Uterus (tissue), 4 donors: ENCODE measurements around the gene CRIP2. TPM values are rescaled to one million over a fixed set of nuclear protein-coding genes. Genes with fewer than 3 reads are reported as not detected.

Experiments
- DNase-seq, 2 donors: peaks; one replicate each; pipeline ENCODE4 v3.0.0-alpha.2; 2019 to 2020
- H3K27ac ChIP-seq, 2 donors: fragments of 200-600 bp; sonication (generic); 1 replicate in 1 of 2; 2 replicates in 1 of 2; pipeline ENCODE4 v1.5.1; 2016 to 2018
- H3K27me3 ChIP-seq, 2 donors: fragments of 200-600 bp; sonication (generic); one replicate each; pipeline ENCODE4 v1.5.1; 2018 to 2019; ENCODE audit warnings: control low read depth in 1 of 2
- H3K36me3 ChIP-seq, 2 donors: fragments of 200-600 bp; sonication (generic); one replicate each; pipeline ENCODE4 v1.5.1; 2019; ENCODE audit warnings: control low read depth in 1 of 2
- H3K4me1 ChIP-seq, 2 donors: fragments of 200-600 bp; sonication (generic); one replicate each; pipeline ENCODE4 v1.5.1; 2018 to 2019; ENCODE audit warnings: control low read depth in 1 of 2
- H3K4me3 ChIP-seq, 2 donors: fragments of 200-600 bp; sonication (generic); 1 replicate in 1 of 2; 2 replicates in 1 of 2; pipeline ENCODE4 v1.5.1; 2018 to 2019; ENCODE audit warnings: mild to moderate bottlenecking in 1 of 2
- H3K9me3 ChIP-seq, 2 donors: fragments of 200-600 bp; sonication (generic); one replicate each; pipeline ENCODE4 v1.5.1; 2019; ENCODE audit warnings: control low read depth in 1 of 2
- CTCF ChIP-seq, 4 experiments: fragments of 200-600 bp in 2 of 4; fragments of 450-650 bp in 2 of 4; sonication (generic) in 2 of 4; IDR thresholded peaks; one replicate each; pipeline ENCODE4 v1.5.1; 2016 to 2019; ENCODE audit warnings: antibody characterized with exemption in 4 of 4, mild to moderate bottlenecking in 2 of 4, moderate library complexity in 1 of 4
- POLR2A ChIP-seq, 2 donors: fragments of 450-650 bp; IDR thresholded peaks; one replicate each; pipeline ENCODE4 v1.6.1; 2016; ENCODE audit warnings: antibody characterized with exemption in 2 of 2, mild to moderate bottlenecking in 1 of 2, moderate library complexity in 1 of 2
- intact Hi-C: fragments of 100-400 bp; cut with DNase I; formaldehyde crosslinking; loops from one replicate; pipeline ENCODE4 v1.15.1; 2023; ENCODE audit warnings: low total_unique reads
- total RNA-seq, 4 donors: library from RNA; depleted of rRNA in 3 of 4; stranded (reverse); fragments of >200 nt in 3 of 4; gene quantifications; one replicate each; pipeline versions ENCODE4 v1.1.0 to v1.2.4, GENCODE V29; 2014 to 2023
- donor health status: DM: yes; HTN: yes; CAD: no.

Gene CRIP2
- total RNA-seq, 4 donors from 2014 or later, result 76.1 to 377 (median 163) TPM

- Histone ChIP-seq H3K4me1 (no peaks in the 10 kb centered on the region), H3K36me3 (no peaks in the 10 kb centered on the region), H3K4me3 (no peak overlapping the region), H3K27ac (no peak overlapping the region), H3K9me3 (no peaks in the 10 kb centered on the region), H3K27me3 (no peaks in the 10 kb centered on the region)
- no peak for DNase-seq
- intact Hi-C loops, result no loop called here
- TF ChIP-seq CTCF (IDR thresholded peaks at IDR 0.05), result no peak
These were observed 14.0 kb upstream of the CRIP2 start for GRCh38 chr14:105460616-105461015.

- Histone ChIP-seq H3K4me3 (no peak overlapping the region), H3K9me3 (no peaks in the 10 kb centered on the region), H3K27me3 (no peaks in the 10 kb centered on the region), H3K36me3 (no peaks in the 10 kb centered on the region), H3K27ac (no peak overlapping the region), H3K4me1 (no peaks in the 10 kb centered on the region)
- intact Hi-C loops, result no loop called here
- TF ChIP-seq CTCF (IDR thresholded peaks at IDR 0.05) (no peak), POLR2A (IDR thresholded peaks at IDR 0.05) (no peak)
- no peak for DNase-seq
These were observed 12.7 kb upstream of the CRIP2 start for GRCh38 chr14:105461903-105462302.

DNA sequence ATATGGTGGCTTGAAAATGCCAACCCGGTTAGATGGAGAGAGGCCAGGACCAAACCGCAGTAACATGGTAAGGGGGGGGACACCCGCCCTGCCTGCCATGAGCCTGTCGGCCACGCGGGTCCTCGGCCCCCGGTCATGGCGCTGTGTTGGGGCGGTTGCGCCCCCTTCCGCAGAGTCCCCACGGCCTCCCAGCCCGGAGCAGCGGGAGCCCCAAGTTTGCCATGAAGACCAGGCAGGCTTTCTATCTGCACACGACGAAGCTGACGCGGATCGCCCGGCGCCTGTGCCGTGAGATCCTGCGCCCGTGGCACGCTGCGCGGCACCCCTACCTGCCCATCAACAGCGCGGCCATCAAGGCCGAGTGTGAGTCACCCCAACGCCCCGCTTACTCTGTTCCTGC is 10.1 kb upstream of the CRIP2 start:
- Histone ChIP-seq H3K36me3 (no peaks in the 10 kb centered on the region), H3K4me1 (peaks cover 0 to 8% of the 10 kb centered on the region in 2 donors), H3K9me3 (no peaks in the 10 kb centered on the region), H3K27ac (no peak overlapping the region), H3K27me3 (no peaks in the 10 kb centered on the region), H3K4me3 (no peak overlapping the region)
- intact Hi-C loops, result no loop called here
- DNase-seq, result no peak
- TF ChIP-seq POLR2A (IDR thresholded peaks at IDR 0.05), result no peak
- no peak for TF ChIP-seq CTCF (IDR thresholded peaks at IDR 0.05)

DNA sequence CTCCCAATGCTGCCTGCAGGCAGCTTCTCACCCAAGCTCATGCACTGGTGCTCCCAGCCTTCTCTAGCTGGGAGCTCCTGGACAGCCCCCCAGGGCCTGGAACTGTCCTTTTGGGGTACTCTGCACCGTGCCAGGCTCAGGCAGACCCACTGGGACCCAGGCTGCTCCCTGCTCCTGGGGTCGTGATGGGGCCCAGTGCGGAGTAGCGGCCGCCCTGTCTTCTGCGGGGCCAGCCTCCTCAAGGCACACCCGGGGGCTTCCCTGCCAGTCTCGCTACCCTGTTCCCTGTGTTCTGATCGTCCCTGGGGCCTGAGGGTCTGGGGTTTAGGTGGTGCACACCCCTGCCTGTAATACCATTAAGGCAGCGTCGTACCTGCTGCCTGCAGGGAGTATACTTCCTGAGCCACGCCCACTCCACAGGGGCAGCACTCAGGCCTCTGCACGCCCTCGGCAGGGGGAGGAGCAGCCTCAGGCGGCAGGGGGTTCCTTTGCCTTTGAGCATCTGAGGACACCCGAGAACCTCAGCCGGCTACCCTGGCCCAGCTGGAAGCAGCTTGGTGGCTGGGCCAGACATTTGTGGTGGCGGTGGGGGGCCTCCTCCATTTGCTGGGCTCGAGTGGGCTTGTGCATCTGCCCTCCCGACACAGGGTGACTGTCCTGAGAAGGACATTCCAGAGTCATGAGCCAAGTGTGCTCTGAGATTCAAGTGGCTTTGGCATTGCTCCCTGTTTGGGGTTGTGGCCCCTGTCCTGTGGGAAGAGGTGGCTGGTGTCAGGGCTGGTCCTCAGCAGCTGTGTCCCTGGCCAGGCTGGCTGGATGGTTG is 9.2 kb upstream of the CRIP2 start:
- no peaks in the 10 kb centered on the region for H3K9me3 ChIP-seq
- no peaks in the 10 kb centered on the region for H3K27me3 ChIP-seq
- no peak overlapping the region for H3K27ac ChIP-seq
- no peaks in the 10 kb centered on the region for H3K36me3 ChIP-seq
- intact Hi-C loops, result no loop called here
- no peak for DNase-seq
- TF ChIP-seq CTCF (IDR thresholded peaks at IDR 0.05) (no peak), POLR2A (IDR thresholded peaks at IDR 0.05) (no peak)
- H3K4me3 ChIP-seq, result no peak overlapping the region
- peaks cover 0 to 8% of the 10 kb centered on the region in 2 donors for H3K4me1 ChIP-seq

GRCh38 chr14:105466531-105467248 is 7.9 kb upstream of the CRIP2 start:
- H3K36me3 ChIP-seq, result no peaks in the 10 kb centered on the region
- H3K27me3 ChIP-seq, result no peaks in the 10 kb centered on the region
- no peaks in the 10 kb centered on the region for H3K9me3 ChIP-seq
- H3K4me1 ChIP-seq, result peaks cover 0 to 8% of the 10 kb centered on the region in 2 donors
- TF ChIP-seq CTCF (IDR thresholded peaks at IDR 0.05) (no peak), POLR2A (IDR thresholded peaks at IDR 0.05) (no peak)
- intact Hi-C loops, result no loop called here
- H3K27ac ChIP-seq, result no peak overlapping the region
- H3K4me3 ChIP-seq, result no peak overlapping the region
- DNase-seq, result no peak
